B cell (primary cell): Measurements from ENCODE around the gene HDAC5. TPM values are rescaled to one million over a fixed set of nuclear protein-coding genes. Genes with fewer than 3 reads are reported as not detected.

Experiments used
- ATAC-seq: fragments of 200-7000 bp; cut with Tn5 transposase; one replicate; pipeline ENCODE4 v1.10.0; 2021; ENCODE audit warnings: low read depth, mild to moderate bottlenecking, moderate number of reproducible peaks, moderate library complexity
- CTCF ChIA-PET: fragments of 350-600 bp; sonication (Branson Sonifier 250); formaldehyde crosslinking; loops from one replicate; lab custom pipeline; 2021; ENCODE audit warnings: antibody characterized with exemption, inconsistent platforms; lab: Charles Lee
- POLR2A ChIA-PET: fragments of 350-600 bp; sonication (Branson Sonifier 250); formaldehyde crosslinking; loops from one replicate; lab custom pipeline; 2021; ENCODE audit warnings: antibody characterized with exemption; lab: Charles Lee
- DNase-seq: peaks from one replicate; pipeline ENCODE4 v3.0.0; 2013
- H2AFZ ChIP-seq: 2 replicates; pipeline ENCODE4 v1.6.1; 2012; ENCODE audit warnings: mild to moderate bottlenecking, low read depth, low read length; ENCODE audit not compliant: insufficient read depth, poor library complexity, severe bottlenecking
- H3K27ac ChIP-seq, 2 donors: 1 replicate in 1 of 2; 2 replicates in 1 of 2; pipeline ENCODE4 v1.5.1; 2012 to 2013; ENCODE audit warnings: low read length in 2 of 2, mild to moderate bottlenecking in 2 of 2, moderate library complexity in 1 of 2
- H3K27me3 ChIP-seq, 4 experiments: fragments of 200-600 bp in 1 of 4; sonication (generic) in 1 of 4; replicated peaks in 1 of 4; 1 replicate in 2 of 4; 2 replicates in 2 of 4; pipeline versions ENCODE4 v1.6.1 to v1.7.0; 2013 to 2016; ENCODE audit warnings: low read length in 3 of 4, mild to moderate bottlenecking in 2 of 4, mixed read lengths in 1 of 4, moderate library complexity in 1 of 4; ENCODE audit not compliant: insufficient read depth in 4 of 4, control insufficient read depth in 3 of 4; ENCODE audit errors: control extremely low read depth in 1 of 4
- H3K36me3 ChIP-seq, 2 experiments: replicated peaks in 1 of 2; 1 replicate in 1 of 2; 2 replicates in 1 of 2; pipeline versions ENCODE4 v1.6.1 to v1.7.1; 2013; ENCODE audit warnings: low read length in 1 of 2; ENCODE audit not compliant: insufficient read depth in 2 of 2, control insufficient read depth in 1 of 2; ENCODE audit errors: control extremely low read depth in 1 of 2, extremely low read depth in 1 of 2
- H3K4me1 ChIP-seq, 2 donors: fragments of 200-600 bp in 1 of 2; sonication (generic) in 1 of 2; 1 replicate in 1 of 2; 2 replicates in 1 of 2; pipeline versions ENCODE4 v1.5.1 to v1.6.1; 2013 to 2017; ENCODE audit warnings: low read length in 2 of 2; ENCODE audit not compliant: control insufficient read depth in 2 of 2, insufficient read depth in 2 of 2
- H3K4me2 ChIP-seq: replicated peaks from 2 replicates; pipeline ENCODE3; 2012; ENCODE audit warnings: mild to moderate bottlenecking, low read depth, low read length; ENCODE audit not compliant: poor library complexity, severe bottlenecking
- H3K4me3 ChIP-seq, 5 experiments: fragments of 200-600 bp in 1 of 5; sonication (generic) in 1 of 5; 1 replicate in 3 of 5; 2 replicates in 2 of 5; pipeline versions ENCODE4 v1.5.1 to v1.7.0; 2011 to 2016; ENCODE audit warnings: low read length in 4 of 5, mild to moderate bottlenecking in 4 of 5, low read depth in 2 of 5, control low read depth in 1 of 5, moderate library complexity in 1 of 5; ENCODE audit not compliant: insufficient read depth in 1 of 5; ENCODE audit errors: control extremely low read depth in 1 of 5, extremely low read depth in 1 of 5
- H3K79me2 ChIP-seq: fragments of 200-600 bp; sonication (generic); one replicate; pipeline ENCODE4 v1.6.0; 2016; ENCODE audit warnings: low read length; ENCODE audit not compliant: control insufficient read depth, insufficient read depth
- H3K9ac ChIP-seq: fragments of 200-600 bp; sonication (generic); 2 replicates; pipeline ENCODE4 v1.6.1; 2017; ENCODE audit warnings: mild to moderate bottlenecking, low read length, moderate library complexity
- H3K9me3 ChIP-seq, 3 donors: one replicate each; pipeline versions ENCODE4 v1.6.1 to v1.7.1; 2013; ENCODE audit warnings: low read length in 2 of 3; ENCODE audit not compliant: control insufficient read depth in 2 of 3, insufficient read depth in 1 of 3; ENCODE audit errors: control extremely low read depth in 1 of 3
- H4K20me1 ChIP-seq: 2 replicates; pipeline ENCODE4 v1.6.0; 2012; ENCODE audit warnings: mild to moderate bottlenecking, low read length; ENCODE audit not compliant: insufficient read depth, control insufficient read depth, poor library complexity, severe bottlenecking
- H3K27ac Mint-ChIP-seq: one replicate; pipeline ENCODE4 v1.8.0; 2021; ENCODE audit warnings: mixed read lengths
- H3K27me3 Mint-ChIP-seq: one replicate; pipeline ENCODE4 v1.8.0; 2021; ENCODE audit warnings: mixed read lengths
- H3K4me1 Mint-ChIP-seq: one replicate; pipeline ENCODE4 v1.8.0; 2021; ENCODE audit warnings: mixed read lengths
- H3K4me3 Mint-ChIP-seq: one replicate; pipeline ENCODE4 v1.8.0; 2021; ENCODE audit warnings: mixed read lengths
- H3K9me3 Mint-ChIP-seq: one replicate; pipeline ENCODE4 v1.8.0; 2022; ENCODE audit warnings: mixed read lengths; ENCODE audit not compliant: insufficient read depth
- CTCF ChIP-seq: fragments of 200-600 bp; IDR thresholded peaks from one replicate; pipeline ENCODE4 v1.8.0; 2022; ENCODE audit warnings: antibody characterized with exemption, mild to moderate bottlenecking
- EZH2 ChIP-seq: IDR thresholded peaks from 2 replicates; pipeline ENCODE4 v1.6.1; 2012; ENCODE audit warnings: borderline replicate concordance, low read depth, mild to moderate bottlenecking, moderate library complexity, low read length; ENCODE audit not compliant: insufficient read depth, poor library complexity, severe bottlenecking
- WGBS: methylation state at CpG from one replicate; pipeline ENCODE4 v1.1.5; 2013; ENCODE audit warnings: missing lambda C conversion rate; ENCODE audit not compliant: insufficient coverage; 5-methylcytosine and 5-hydroxymethylcytosine counted together
- intact Hi-C: fragments of 100-400 bp; cut with micrococcal nuclease; formaldehyde crosslinking; loops from one replicate; pipeline ENCODE4 v1.10.0; 2022
- polyA plus RNA-seq: library from polyadenylated mRNA; depleted of rRNA; stranded (reverse); fragments of >200 nt; gene quantifications from 2 replicates; pipeline ENCODE4 v1.2.3, GENCODE V29; 2012
- total RNA-seq, 2 donors: library from RNA; stranded (reverse); fragments of 120-200 nt in 1 of 2; gene quantifications; 1 replicate in 1 of 2; 2 replicates in 1 of 2; pipeline versions ENCODE4 v1.2.3 to v1.2.4, GENCODE V29; 2013 to 2022

The HDAC5 gene
- total and polyA plus RNA-seq, 2 donors (not counting 1 experiment from before 2014, with no cell fraction given): 99.8 to 104 TPM

GRCh38 chr17:44063704-44064639 is 59.5 kb downstream of the HDAC5 start:
- CTCF ChIA-PET: interaction anchor here (0.7 kb wide), 2 partner anchors 13 to 95 kb away, joined by 3 read pairs; no protein-coding TSS in a partner anchor
- Histone ChIP-seq H3K4me3 (no peak overlapping the region), H3K79me2 (peaks cover 85% of the 10 kb centered on the region), H3K9me3 (no peaks in the 10 kb centered on the region), H3K27me3 (no peaks in the 10 kb centered on the region), H3K4me2 (no peak overlapping the region), H3K36me3 (peaks cover 2 to 31% of the 10 kb centered on the region in 2 experiments), H3K27ac (no peak overlapping the region), H4K20me1 (no peaks in the 10 kb centered on the region), H3K4me1 (peaks cover 14 to 16% of the 10 kb centered on the region in 2 donors), H2AFZ (no peak overlapping the region), H3K9ac (no peak overlapping the region)
- POLR2A ChIA-PET: interaction anchor here (0.7 kb wide), 1 partner anchor 703 kb away, joined by 4 read pairs; no protein-coding TSS in a partner anchor
- Mint-ChIP-seq H3K27me3 (no peaks in the 10 kb centered on the region), H3K4me1 (peaks cover 41% of the 10 kb centered on the region), H3K9me3 (no peaks in the 10 kb centered on the region), H3K27ac (no peak overlapping the region), H3K4me3 (peak overlapping the region; percentile 13)
- DNase-seq (no peak), ATAC-seq (no peak)
- intact Hi-C loops: no loop called here
- WGBS: over 99% methylated on average over 8 of the region's 10 CpGs
- TF ChIP-seq EZH2 (no peak), CTCF (no peak)

- Histone ChIP-seq H3K4me1 (peaks cover 14 to 16% of the 10 kb centered on the region in 2 donors), H3K36me3 (peaks cover 2 to 38% of the 10 kb centered on the region in 2 experiments), H2AFZ (no peak overlapping the region), H3K27me3 (no peaks in the 10 kb centered on the region), H3K9me3 (no peaks in the 10 kb centered on the region), H3K4me2 (no peak overlapping the region), H3K79me2 (peaks cover 87% of the 10 kb centered on the region), H4K20me1 (peaks cover 2% of the 10 kb centered on the region), H3K27ac (no peak overlapping the region), H3K4me3 (no peak overlapping the region), H3K9ac (no peak overlapping the region)
- intact Hi-C loops: no loop called here
- ATAC-seq: no peak
- POLR2A ChIA-PET: no interaction called here
- CTCF ChIA-PET: no interaction called here
- H3K4me1 Mint-ChIP-seq: peaks cover 43% of the 10 kb centered on the region
- 99% methylated on average over 15 of the region's 15 CpGs for WGBS
- H3K4me3 Mint-ChIP-seq: no peak overlapping the region
- DNase-seq: no peak
- no peaks in the 10 kb centered on the region for H3K9me3 Mint-ChIP-seq
- no peaks in the 10 kb centered on the region for H3K27me3 Mint-ChIP-seq
- no peak overlapping the region for H3K27ac Mint-ChIP-seq
- no peak for TF ChIP-seq EZH2
Observed at GRCh38 chr17:44062871-44063270, 60.6 kb downstream of the HDAC5 start.
